ENCODE results near the gene SKOR2.
A peak's percentile ranks its signal among the peaks of the same experiment; 100 is the strongest.
"Not testable (repeated sequence)": the region's sequence is repeated elsewhere in the genome, so short reads cannot be mapped to it uniquely, and the experiment has no call there.

Gene SKOR2

GRCh38 chr18:47187721-47188120 is 63.7 kb downstream of the SKOR2 start:
- DNase-seq = no peak

DNA sequence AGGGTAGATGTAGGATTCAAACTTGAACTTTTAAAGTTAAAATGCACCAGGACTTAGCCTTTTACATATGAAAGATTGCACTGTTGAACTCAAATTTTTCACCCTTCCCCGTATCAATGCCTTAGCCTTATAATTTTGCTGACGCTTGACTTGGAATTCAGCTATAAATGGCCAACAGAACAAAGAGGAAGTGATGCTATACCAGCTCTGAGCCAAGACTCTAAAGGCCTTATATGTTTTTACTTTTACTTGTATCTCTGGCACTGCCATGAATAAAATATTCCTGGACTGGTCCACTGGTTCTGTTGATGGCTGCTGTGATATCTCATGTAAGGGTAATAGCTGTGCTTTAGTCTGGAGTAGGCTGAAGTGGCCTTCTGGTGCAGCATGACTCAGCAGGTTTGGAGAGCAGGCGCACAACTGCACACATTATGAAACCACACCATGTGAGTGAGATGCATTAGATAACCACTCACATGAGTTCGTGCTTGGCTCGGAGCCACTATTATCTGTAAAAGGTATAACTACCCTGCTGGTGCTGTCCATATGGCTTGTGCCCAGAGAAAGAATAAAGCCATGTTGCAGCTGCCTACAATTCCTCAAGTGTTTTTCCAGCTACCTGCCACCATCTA is 66.9 kb downstream of the SKOR2 start:
- DNase-seq = no peak

DNA sequence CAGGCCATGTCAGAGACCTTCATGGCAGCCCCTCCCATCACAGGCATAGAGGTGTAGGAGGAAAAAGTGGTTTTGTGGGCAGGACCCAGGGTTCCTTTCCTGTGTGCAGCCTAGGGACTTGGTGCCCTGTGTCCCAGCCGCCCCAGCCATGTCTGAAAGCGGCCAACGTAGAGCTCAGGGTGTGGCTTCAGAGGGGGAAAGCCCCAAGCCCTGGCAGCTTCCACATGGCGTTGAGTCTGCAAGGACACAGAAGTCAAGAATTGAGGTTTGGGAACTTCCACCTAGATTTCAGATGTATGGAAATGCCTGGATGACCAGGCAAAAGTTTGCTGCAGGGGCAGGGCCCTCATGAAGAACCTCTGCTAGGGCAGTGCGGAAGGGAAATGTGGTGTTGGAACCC is 69.3 kb downstream of the SKOR2 start:
- DNase-seq = not testable (repeated sequence)

- DNase-seq = no peak
These were observed 70.7 kb downstream of the SKOR2 start for GRCh38 chr18:47180765-47181164.

- DNase-seq = peak; percentile 40
These were observed 71.9 kb downstream of the SKOR2 start for GRCh38 chr18:47179520-47179919.

DNA sequence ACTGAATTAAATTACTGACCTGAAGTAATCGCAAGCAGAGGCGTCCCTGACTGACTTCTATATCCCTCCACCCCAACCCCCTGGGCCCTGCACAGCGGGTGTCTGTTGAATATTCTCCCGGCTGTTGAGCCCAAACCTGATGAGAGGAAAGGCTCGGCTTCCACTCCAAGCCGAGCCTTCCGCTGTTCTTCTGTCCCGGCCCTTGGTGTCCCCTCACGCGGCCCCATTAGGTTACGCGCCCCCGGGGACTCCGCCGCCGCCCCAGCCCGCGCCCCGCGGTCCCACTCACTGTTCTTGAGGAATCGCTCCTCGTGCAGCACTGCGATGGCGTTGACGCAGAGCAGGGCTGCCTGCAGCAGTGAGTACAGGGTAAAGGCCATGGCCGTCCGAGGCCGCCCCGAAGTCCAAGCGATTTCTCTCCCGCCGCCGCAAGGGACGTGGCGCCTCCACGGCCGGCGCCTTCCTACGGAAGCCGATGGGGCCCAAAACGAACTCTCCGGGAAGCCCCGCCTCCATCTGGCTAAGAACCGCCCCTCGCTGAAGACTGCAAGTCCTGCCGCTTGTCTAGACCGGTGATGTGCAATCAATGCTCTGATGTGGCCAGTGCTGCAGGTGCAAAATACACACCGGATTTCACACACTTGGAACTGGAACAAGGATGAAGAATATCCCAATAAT is 75.4 kb downstream of the SKOR2 start, which contains the start of gene IER3IP1:
Gene IER3IP1 (minus strand): TSS at position 467 of the 678 bp plus-strand sequence. CDS start 87 bp downstream, at position 380.
- DNase-seq = peak; percentile 94

- peak; percentile 31 for DNase-seq
These were observed 76.1 kb downstream of the SKOR2 start for GRCh38 chr18:47175283-47175897.

DNA sequence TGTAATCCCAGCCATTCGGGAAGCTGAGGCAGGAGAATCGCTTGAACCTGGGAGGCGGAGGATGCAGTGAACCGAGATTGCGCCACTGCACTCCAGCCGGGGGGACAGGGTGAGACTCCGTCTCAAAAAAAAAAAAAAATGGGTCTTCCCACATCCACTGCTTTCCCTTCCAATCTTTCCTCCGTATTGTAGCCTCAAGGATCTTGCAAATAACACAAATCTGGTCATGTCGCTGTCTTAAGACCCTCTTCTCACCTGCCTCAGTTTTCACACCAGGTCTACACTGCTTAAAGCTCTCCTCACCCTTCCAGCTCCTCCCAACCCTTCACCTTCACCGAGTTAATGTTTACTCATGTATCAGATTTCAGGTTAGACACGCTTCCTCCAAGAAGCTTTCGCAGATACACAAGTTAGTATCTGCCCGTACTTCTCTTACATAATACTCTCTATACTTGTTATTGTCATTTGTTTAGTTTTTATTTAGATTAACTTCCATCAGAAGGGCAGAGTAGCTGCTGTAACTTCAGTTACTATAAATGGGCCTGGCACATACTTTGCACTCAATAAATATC is 76.8 kb downstream of the SKOR2 start:
- no peak for DNase-seq

DNA sequence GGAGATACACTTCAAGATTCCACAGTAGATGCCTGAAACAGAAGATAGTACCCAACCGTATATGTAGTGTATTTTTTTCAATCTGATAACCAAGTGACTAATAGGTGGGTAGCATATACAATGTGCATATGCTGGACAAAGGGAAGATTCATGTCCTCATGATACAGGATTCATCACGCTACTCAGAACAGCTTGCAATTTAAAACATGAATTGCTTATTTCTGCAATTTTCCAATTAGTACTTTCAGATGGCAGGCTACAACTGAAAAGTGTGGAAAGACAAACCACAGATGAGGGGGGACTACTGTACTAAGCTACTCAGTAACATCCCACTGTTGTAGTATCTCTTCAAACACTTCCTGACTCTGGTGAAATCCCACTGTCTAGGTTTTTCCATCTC is 79.0 kb downstream of the SKOR2 start:
- DNase-seq = no peak

DNA sequence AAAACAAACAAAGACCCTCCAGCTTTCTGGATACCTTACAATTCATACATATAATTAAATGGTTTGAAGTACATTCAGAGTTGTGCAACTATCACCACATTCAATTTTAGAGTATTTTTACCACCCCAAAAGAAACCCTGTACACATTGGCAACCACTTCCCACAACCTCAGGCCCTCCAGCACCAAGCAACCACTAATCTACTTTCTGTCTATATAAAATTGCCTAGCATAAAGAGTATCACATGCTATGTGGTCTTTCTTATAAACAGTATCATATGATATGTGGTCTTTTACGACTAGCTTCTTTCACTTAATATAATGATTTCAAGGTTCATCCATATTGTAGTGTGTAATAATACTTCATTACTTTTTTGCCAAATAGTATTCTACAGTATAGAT is 82.5 kb downstream of the SKOR2 start:
- peak; percentile 25 for DNase-seq

- DNase-seq = no peak
These were observed 83.0 kb downstream of the SKOR2 start for GRCh38 chr18:47168509-47168908.

DNA sequence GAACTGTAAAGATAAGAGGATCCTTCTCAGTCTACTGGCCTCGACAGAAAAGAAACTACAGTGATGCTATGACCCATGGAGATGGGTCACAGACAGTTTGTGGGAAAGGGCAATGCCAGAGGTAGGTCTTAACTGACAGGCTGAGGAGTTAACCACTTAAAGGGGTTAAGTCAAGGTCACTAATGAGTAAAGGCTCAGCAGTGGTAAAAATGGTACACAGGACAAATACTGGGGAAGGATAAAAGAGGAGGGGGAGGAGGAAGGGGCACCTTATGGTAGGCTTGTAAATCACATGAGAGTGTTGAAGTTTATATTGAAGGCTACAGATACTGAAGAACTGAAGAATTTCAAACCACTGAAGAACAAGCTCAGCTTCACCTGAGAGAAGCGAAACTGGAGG is 85.2 kb downstream of the SKOR2 start:
- DNase-seq = no peak

- no peak for DNase-seq
These were observed 88.2 kb downstream of the SKOR2 start for GRCh38 chr18:47163241-47163640.

- no peak for DNase-seq
These were observed 91.2 kb downstream of the SKOR2 start for GRCh38 chr18:47160256-47160655.

DNA sequence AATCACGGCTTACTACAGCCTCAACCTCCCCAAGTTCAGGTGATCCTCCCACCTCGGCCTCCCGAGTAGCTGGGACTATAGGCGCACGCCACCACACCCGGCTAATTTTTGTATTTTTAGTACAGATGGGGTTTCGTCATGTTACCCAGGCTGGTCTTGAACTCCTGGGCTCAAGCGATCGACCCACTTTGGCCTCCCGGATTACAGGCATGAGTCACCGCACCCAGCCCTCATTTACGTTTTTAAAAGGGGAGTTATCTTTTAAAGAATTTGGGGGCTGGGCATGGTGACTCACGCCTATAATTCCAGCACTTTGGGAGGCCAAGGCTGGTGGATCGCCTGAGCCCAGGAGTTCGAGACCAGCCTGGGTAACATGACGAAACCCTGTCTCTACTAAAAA is 93.1 kb downstream of the SKOR2 start:
- DNase-seq = not testable (repeated sequence)
